Stimulated activated naive CD8-positive, alpha-beta T cell treated with anti-CD3 and anti-CD28 coated beads, Interleukin-15, amount 100 ng/mL, for 72 hours (primary cell): ENCODE measurements around the gene SEPTIN5.
"Not testable (repeated sequence)": the region's sequence is repeated elsewhere in the genome, so short reads cannot be mapped to it uniquely, and the experiment has no call there.

Experiments
- ATAC-seq: fragments of 150-1000 bp; cut with Tn5 transposase; 2 replicates; pipeline ENCODE4 v1.10.0; 2021; ENCODE audit warnings: mild to moderate bottlenecking, moderate library complexity
- DNase-seq, 2 donors: peaks; one replicate each; pipeline ENCODE4 v3.0.0; 2021 to 2022
- H3K27ac Mint-ChIP-seq, 2 donors: one replicate each; pipeline ENCODE4 v1.8.0; 2022; ENCODE audit warnings: mild to moderate bottlenecking in 2 of 2, mixed read lengths in 2 of 2, moderate library complexity in 2 of 2
- H3K27me3 Mint-ChIP-seq: one replicate; pipeline ENCODE4 v1.8.0; 2022; ENCODE audit warnings: mixed read lengths
- H3K4me1 Mint-ChIP-seq: one replicate; pipeline ENCODE4 v1.8.0; 2022; ENCODE audit warnings: mild to moderate bottlenecking, mixed read lengths
- H3K4me3 Mint-ChIP-seq, 2 donors: one replicate each; pipeline ENCODE4 v1.8.0; 2022; ENCODE audit warnings: mild to moderate bottlenecking in 2 of 2, mixed read lengths in 2 of 2, moderate library complexity in 1 of 2
- H3K9me3 Mint-ChIP-seq, 2 donors: one replicate each; pipeline ENCODE4 v1.8.0; 2022; ENCODE audit warnings: mixed read lengths in 2 of 2

SEPTIN5 gene

GRCh38 chr22:19721330-19722177, 7.3 kb downstream of the SEPTIN5 start:
- H3K27me3 Mint-ChIP-seq: peaks cover 66% of the 10 kb centered on the region
- no peak for ATAC-seq
- H3K4me1 Mint-ChIP-seq: peaks cover 56% of the 10 kb centered on the region
- no peaks in the 10 kb centered on the region for H3K9me3 Mint-ChIP-seq
- no peak overlapping the region for H3K4me3 Mint-ChIP-seq
- DNase-seq: no peak
- H3K27ac Mint-ChIP-seq: no peak overlapping the region

- H3K4me3 Mint-ChIP-seq: no peak overlapping the region
- no peaks in the 10 kb centered on the region for H3K9me3 Mint-ChIP-seq
- H3K27ac Mint-ChIP-seq: no peak overlapping the region
These were observed 8.1 kb downstream of the SEPTIN5 start for GRCh38 chr22:19722178-19722981.

DNA sequence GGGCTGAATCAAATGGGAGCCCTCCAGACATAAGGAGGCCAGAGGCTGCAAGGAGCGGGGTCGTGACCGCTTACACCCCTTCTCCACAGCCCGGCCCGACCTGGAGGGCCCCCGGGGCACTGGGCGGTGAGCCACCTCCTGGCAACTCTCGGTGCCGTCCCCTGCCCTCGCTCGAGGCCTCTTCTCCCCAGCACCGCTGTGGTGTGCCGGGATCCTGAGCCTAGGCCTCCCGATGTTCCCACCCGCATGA, 8.6 kb downstream of the SEPTIN5 start:
- no peak for DNase-seq
- Mint-ChIP-seq H3K27me3 (peaks cover 62% of the 10 kb centered on the region), H3K9me3 (no peaks in the 10 kb centered on the region), H3K4me1 (peaks cover 49% of the 10 kb centered on the region), H3K4me3 (peak overlapping the region; percentile 68 to 83), H3K27ac (no peak overlapping the region)
- no peak for ATAC-seq

More at GRCh38 chr22:19722178-19722981, 8.1 kb downstream of the SEPTIN5 start:
- peaks cover 62% of the 10 kb centered on the region for H3K27me3 Mint-ChIP-seq
- H3K4me1 Mint-ChIP-seq: peaks cover 54% of the 10 kb centered on the region
- no peak for DNase-seq
- no peak for ATAC-seq

DNA sequence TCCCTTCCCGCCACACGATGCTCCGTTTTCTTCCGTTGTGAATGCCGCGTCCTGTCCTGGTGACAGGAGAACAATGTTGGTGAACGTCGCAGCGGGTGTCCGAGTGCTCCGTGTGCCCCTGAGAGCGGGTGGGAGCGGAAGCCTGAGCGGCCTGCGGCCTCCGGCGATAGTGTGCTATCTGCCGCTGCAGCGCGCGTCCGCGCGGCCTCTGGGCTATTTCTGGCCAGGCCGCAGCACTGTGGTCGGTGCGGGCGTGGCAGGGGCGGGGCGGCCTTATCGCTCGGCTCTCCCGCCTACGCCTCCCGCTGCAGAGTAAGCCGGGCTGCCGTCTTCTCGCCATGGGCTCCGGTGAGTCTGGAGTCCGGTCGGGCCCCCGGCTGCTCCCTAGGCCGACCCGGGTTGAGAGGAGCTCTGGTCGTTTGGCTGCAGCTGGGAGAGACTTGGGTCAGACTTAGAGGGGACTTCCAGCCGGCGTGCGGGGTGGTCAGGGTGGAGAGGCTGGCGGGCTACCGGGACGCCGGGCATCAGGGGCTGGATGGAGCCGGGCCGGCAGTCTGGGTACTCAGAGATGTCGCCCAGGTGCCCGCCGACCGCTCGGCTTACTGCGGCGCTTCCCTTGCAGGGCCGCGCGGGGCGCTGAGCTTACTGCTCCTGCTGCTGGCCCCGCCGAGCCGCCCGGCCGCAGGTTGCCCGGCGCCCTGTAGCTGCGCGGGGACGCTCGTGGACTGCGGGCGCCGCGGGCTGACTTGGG, 9.1 kb downstream of the SEPTIN5 start, which contains the start of gene GP1BB:
Gene GP1BB (plus strand): TSS at position 308 of the 751 bp plus-strand sequence. CDS start 31 bp downstream, at position 339.
- H3K4me3 Mint-ChIP-seq: peak within 1 kb of the TSS; percentile 68 to 83
- ATAC-seq (peak; percentile 73), DNase-seq (peak; percentile 50 to 57)
- peaks cover 48% of the 10 kb centered on the region for H3K4me1 Mint-ChIP-seq
- H3K27ac Mint-ChIP-seq: peak within 1 kb of the TSS in 1 of 2 donors; percentile 34
- H3K9me3 Mint-ChIP-seq: no peaks in the 10 kb centered on the region
- peaks cover 62% of the 10 kb centered on the region for H3K27me3 Mint-ChIP-seq

GRCh38 chr22:19723983-19724827, 9.9 kb downstream of the SEPTIN5 start:
- peak; percentile 54 to 61 for DNase-seq
- H3K27me3 Mint-ChIP-seq: peaks cover 60% of the 10 kb centered on the region
- H3K4me3 Mint-ChIP-seq: peak overlapping the region; percentile 68 to 83
- H3K9me3 Mint-ChIP-seq: no peaks in the 10 kb centered on the region
- peaks cover 46% of the 10 kb centered on the region for H3K4me1 Mint-ChIP-seq
- no peak overlapping the region for H3K27ac Mint-ChIP-seq
- ATAC-seq: peak; percentile 80

GRCh38 chr22:19724927-19725661, 10.8 kb downstream of the SEPTIN5 start:
- peaks cover 51% of the 10 kb centered on the region for H3K27me3 Mint-ChIP-seq
- ATAC-seq (no peak), DNase-seq (no peak)
- peaks cover 37% of the 10 kb centered on the region for H3K4me1 Mint-ChIP-seq
- peak overlapping the region; percentile 41 to 64 for H3K4me3 Mint-ChIP-seq
- H3K9me3 Mint-ChIP-seq: no peaks in the 10 kb centered on the region
- H3K27ac Mint-ChIP-seq: no peak overlapping the region

GRCh38 chr22:19726064-19726788, 11.9 kb downstream of the SEPTIN5 start:
- DNase-seq, H3K9me3 Mint-ChIP-seq, ATAC-seq, H3K4me3 Mint-ChIP-seq, H3K27ac Mint-ChIP-seq: not testable (repeated sequence)
- Mint-ChIP-seq H3K27me3 (peaks cover 39% of the 10 kb centered on the region), H3K4me1 (peaks cover 39% of the 10 kb centered on the region)

DNA sequence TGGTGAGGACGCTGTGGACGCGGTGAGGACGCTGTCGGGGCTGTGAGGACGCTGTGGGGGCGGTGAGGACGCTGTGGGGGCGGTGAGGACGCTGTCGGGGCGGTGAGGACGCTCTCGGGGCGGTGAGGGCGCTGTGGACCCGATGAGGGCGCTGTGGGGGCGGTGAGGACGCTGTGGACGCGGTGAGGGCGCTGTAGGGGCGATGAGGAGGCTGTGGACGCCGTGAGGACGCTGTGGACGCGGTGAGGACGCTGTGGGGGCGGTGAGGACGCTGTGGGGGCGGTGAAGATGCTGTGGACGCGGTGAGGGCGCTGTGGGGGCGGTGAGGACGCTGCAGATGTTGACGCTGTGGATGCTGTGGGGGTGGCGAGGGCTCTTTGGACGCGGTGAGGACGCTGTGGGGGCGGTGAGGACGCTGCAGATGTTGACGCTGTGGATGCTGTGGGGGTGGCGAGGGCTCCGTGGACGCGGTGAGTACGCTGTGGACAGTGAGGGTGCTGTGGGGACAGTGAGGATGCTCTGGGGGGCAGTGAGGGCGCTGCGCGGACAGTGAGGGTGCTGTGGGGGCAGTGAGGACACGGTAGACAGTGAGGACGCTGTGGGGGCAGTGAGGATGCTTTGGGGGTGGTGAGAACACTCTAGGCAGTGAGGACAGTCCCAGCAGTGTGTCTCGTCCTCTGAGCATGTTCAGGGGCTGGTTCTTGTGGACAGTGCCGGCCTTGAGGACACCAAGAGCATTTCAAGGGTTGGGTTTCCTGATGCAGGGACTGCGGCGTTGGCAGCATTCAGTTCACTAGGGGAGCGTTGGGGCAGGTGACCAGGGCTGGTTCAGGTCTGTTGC, 13.2 kb downstream of the SEPTIN5 start:
- Mint-ChIP-seq H3K9me3 (no peaks in the 10 kb centered on the region), H3K4me3 (no peak overlapping the region), H3K27ac (no peak overlapping the region), H3K27me3 (peaks cover 31% of the 10 kb centered on the region), H3K4me1 (peaks cover 34% of the 10 kb centered on the region)
- DNase-seq (no peak), ATAC-seq (no peak)

DNA sequence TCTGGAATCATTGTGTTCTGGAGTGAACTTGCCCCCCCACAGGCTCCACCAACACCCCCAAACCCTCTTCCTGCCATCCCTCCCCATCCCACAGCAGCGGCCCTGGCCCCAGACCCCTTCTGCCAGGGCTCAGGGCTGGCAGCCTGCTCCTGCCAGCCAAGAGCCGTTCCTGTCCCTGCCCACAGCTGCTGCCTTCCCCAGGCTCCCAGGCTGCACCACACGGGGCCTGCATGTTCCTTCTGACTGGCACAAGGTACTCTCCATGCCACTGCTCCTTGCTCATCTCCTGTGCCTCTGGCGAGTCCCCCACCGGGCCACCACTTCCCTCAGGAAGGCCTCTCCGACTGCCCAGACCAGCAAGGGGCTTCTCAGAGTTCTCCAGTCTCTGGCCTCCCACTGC, 14.0 kb downstream of the SEPTIN5 start:
- Mint-ChIP-seq H3K4me3 (no peak overlapping the region), H3K4me1 (peaks cover 27% of the 10 kb centered on the region), H3K9me3 (no peaks in the 10 kb centered on the region), H3K27ac (no peak overlapping the region), H3K27me3 (peaks cover 24% of the 10 kb centered on the region)
- DNase-seq (no peak), ATAC-seq (no peak)

DNA sequence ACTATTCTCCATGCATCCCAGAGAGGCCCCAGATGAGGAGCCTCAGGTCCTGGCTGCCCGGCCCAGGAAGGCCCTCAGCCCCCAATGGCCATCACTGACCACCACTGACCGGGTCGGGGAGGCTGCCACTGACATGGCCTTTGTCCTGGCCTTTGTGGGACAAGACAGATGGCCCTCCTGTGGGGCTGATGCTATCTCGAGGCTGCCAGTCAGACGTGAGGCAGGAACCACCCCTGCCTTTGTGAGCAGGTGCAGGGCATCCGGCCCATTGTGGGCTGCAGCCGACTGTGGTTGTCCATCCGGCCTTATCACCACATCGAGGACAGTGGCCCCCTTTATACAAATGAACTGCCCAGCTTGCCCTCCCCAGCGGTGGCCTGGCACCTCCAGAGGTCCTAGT, 14.5 kb downstream of the SEPTIN5 start:
- H3K4me1 Mint-ChIP-seq: peaks cover 22% of the 10 kb centered on the region
- H3K27ac Mint-ChIP-seq: no peak overlapping the region
- H3K9me3 Mint-ChIP-seq: no peaks in the 10 kb centered on the region
- DNase-seq: no peak
- H3K27me3 Mint-ChIP-seq: peaks cover 18% of the 10 kb centered on the region
- no peak for ATAC-seq
- H3K4me3 Mint-ChIP-seq: no peak overlapping the region

GRCh38 chr22:19729507-19729906, 15.2 kb downstream of the SEPTIN5 start:
- Mint-ChIP-seq H3K4me1 (peaks cover 19% of the 10 kb centered on the region), H3K27ac (no peak overlapping the region), H3K4me3 (no peak overlapping the region), H3K9me3 (no peaks in the 10 kb centered on the region), H3K27me3 (peaks cover 14% of the 10 kb centered on the region)
- no peak for DNase-seq
- ATAC-seq: no peak

DNA sequence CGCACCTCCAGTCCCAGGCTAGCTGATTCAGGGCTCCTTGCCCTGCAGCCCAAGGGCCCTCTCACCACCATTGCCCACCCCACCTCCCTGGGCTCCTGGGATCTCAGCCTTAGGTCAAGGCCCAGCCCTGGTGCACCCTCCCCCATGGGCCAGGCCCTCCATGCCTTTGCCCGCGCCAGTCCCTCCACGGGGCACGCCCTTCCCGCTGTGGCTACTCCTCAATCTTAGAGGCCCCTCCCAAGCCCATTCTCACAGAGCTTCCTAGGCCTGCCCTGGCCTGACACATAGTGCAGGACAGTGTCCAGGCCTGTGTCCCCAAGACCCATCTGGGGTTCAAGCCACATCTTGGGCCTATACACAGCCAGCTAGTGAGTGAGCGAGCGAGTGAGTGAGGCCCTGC, 15.9 kb downstream of the SEPTIN5 start:
- Mint-ChIP-seq H3K27ac (no peak overlapping the region), H3K4me1 (peaks cover 12% of the 10 kb centered on the region), H3K9me3 (no peaks in the 10 kb centered on the region), H3K4me3 (peak overlapping the region in 1 of 2 donors; percentile 18), H3K27me3 (peaks cover 7% of the 10 kb centered on the region)
- no peak for DNase-seq
- ATAC-seq: peak; percentile 37
